ENCODE measurements around the gene FLNB.

DNA sequence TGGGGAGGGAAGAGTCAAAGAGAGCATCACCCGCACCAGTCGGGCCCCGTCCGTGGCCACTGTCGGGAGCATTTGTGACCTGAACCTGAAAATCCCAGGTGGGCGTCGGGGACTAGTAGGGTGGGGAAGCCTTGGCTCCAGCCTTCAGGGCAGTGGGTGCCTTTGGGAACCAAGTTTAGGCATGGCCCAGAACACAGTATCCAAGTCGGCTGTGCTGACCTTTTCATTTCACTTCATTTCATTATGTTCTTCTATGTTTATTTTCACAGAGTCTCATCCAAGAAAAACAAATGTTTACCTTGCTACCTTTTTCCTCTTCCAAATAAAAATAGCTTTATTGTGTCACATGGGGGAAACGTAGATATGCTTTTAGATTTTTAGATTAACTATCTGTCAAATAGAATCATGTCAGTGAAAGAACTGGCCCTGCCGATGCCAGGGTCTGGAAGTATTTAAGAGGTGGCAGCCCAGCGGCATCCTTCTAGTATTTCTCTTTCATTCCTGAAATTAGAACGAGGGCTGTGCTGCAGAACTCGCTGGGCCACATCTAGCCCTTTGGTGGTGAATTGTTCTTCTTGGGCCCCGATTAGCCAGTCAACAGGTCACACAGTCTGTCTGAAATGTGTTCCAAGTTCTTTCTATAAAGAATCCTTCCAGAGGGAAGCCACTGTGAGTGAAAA, 142.0 kb downstream of the FLNB start:
- TF ChIP-seq CTCF (IDR thresholded peaks at IDR 0.05; ENCODE audit: control extremely low read depth in 1 of 3, insufficient read depth in 1 of 3, low read depth in 1 of 3, low read length in 3 of 3) (no peak), POLR2A (IDR thresholded peaks at IDR 0.05; ENCODE audit: control extremely low read depth in 1 of 2, low read depth in 2 of 2, low read length in 2 of 2) (no peak), NRF1 (IDR thresholded peaks at IDR 0.05; ENCODE audit: low read depth, low read length) (no peak), CREB1 (IDR thresholded peaks at IDR 0.05) (no peak), ATF3 (IDR thresholded peaks at IDR 0.05; ENCODE audit: insufficient read depth, low read depth, low read length) (no peak), RBBP5 (IDR thresholded peaks at IDR 0.05; ENCODE audit: borderline replicate concordance, low read depth, low read length) (no peak), CBX5 (IDR thresholded peaks at IDR 0.05; ENCODE audit: low read depth, low read length) (no peak)
